Forelimb muscle (tissue), 1 donor: ENCODE measurements around the gene RNF225. TPM values are rescaled to one million over a fixed set of nuclear protein-coding genes. Genes with fewer than 3 reads are reported as not detected.
"Not testable (repeated sequence)": the region's sequence is repeated elsewhere in the genome, so short reads cannot be mapped to it uniquely, and the experiment has no call there.

Source experiments
- DNase-seq: peaks from one replicate; pipeline ENCODE4 v3.0.0-alpha.2; 2013; ENCODE audit warnings: low read depth
- polyA plus RNA-seq: library from polyadenylated mRNA; unstranded; fragments of 120-200 nt; gene quantifications from one replicate; pipeline ENCODE4 v1.2.1, GENCODE V29; 2013; ENCODE audit not compliant: insufficient read length

The RNF225 gene
- polyA plus RNA-seq, 1 donor, result not detected

GRCh38 chr19:58362272-58362994 lies 33.0 kb upstream of the RNF225 start, which contains the start of gene ZNF497:
Gene ZNF497 (minus strand): TSS chr19:58362751. CDS start chr19:58357635, 5,116 bp downstream.
- peak; percentile 80 for DNase-seq

GRCh38 chr19:58364146-58364545 lies 31.3 kb upstream of the RNF225 start:
- no peak for DNase-seq

- no peak for DNase-seq
Measured at GRCh38 chr19:58366585-58367430, 28.6 kb upstream of the RNF225 start.

GRCh38 chr19:58367698-58368454 lies 27.6 kb upstream of the RNF225 start:
- DNase-seq, result no peak

GRCh38 chr19:58368561-58369360 lies 26.7 kb upstream of the RNF225 start:
- DNase-seq, result no peak

- no peak for DNase-seq
Measured at GRCh38 chr19:58372311-58373133, 22.9 kb upstream of the RNF225 start.

GRCh38 chr19:58374200-58374599 lies 21.3 kb upstream of the RNF225 start:
- no peak for DNase-seq

- not testable (repeated sequence) for DNase-seq
Measured at GRCh38 chr19:58376724-58377123, 18.7 kb upstream of the RNF225 start.

GRCh38 chr19:58379246-58379645 lies 16.2 kb upstream of the RNF225 start:
- no peak for DNase-seq

- DNase-seq, result no peak
Measured at GRCh38 chr19:58380037-58380661, 15.3 kb upstream of the RNF225 start.

- DNase-seq, result peak; percentile 99
Measured at GRCh38 chr19:58380662-58381459, 14.6 kb upstream of the RNF225 start, which contains the start of gene ZNF837. Gene ZNF837 (minus strand): TSS chr19:58381030. CDS start chr19:58369332, 11,698 bp downstream.

- DNase-seq, result no peak
Measured at GRCh38 chr19:58381460-58382212, 13.8 kb upstream of the RNF225 start.

- no peak for DNase-seq
Measured at GRCh38 chr19:58382997-58383603, 12.4 kb upstream of the RNF225 start.

- no peak for DNase-seq
Measured at GRCh38 chr19:58385313-58385890, 10.1 kb upstream of the RNF225 start.

GRCh38 chr19:58385891-58386575 lies 9.4 kb upstream of the RNF225 start:
- DNase-seq, result no peak

GRCh38 chr19:58386576-58387337 lies 8.7 kb upstream of the RNF225 start, which contains the start of gene RPS5:
Gene RPS5 (plus strand): TSS chr19:58387269. CDS start chr19:58388138, 869 bp downstream.
- peak; percentile 99 for DNase-seq
